HCT116 (cell line): ENCODE data around the gene GRIP1. TPM values are rescaled to one million over a fixed set of nuclear protein-coding genes. Genes with fewer than 3 reads are reported as not detected.

Source experiments
- ATAC-seq: fragments of 200-7000 bp; cut with Tn5 transposase; 2 replicates; pipeline ENCODE4 v1.9.1; 2020; ENCODE audit warnings: mild to moderate bottlenecking, moderate library complexity
- BruUV-seq: library from RNA; stranded (reverse); fragments of 400-500 nt; replicated peaks from 2 replicates; lab custom pipeline; 2021; lab: Mats Ljungman, UMichigan
- CTCF ChIA-PET: fragments of 300-600 bp; sonication (Branson Sonifier 250); formaldehyde crosslinking; loops from one replicate; lab custom pipeline; 2021; ENCODE audit warnings: antibody characterized with exemption; lab: Charles Lee
- POLR2A ChIA-PET: fragments of 300-600, 350-600 bp; sonication (Branson Sonifier 250); formaldehyde crosslinking; loops from one replicate; lab custom pipeline; 2021; ENCODE audit warnings: antibody characterized with exemption; lab: Charles Lee
- RAD21 ChIA-PET, 2 experiments: fragments of 300-600 bp; sonication (Branson Sonifier 250); formaldehyde crosslinking; loops; one replicate each; lab custom pipeline; 2023; ENCODE audit warnings: low total read pairs in 2 of 2; ENCODE audit not compliant: uncharacterized antibody in 2 of 2, unreplicated experiment in 2 of 2, low non-redundant PET in 1 of 2; lab: Charles Lee
- DNase-seq: peaks from one replicate; pipeline ENCODE4 v3.0.0-alpha.2; 2010; ENCODE audit warnings: low read depth, low spot score
- H2AFZ ChIP-seq: fragments of 200-600 bp; shearing (Covaris generic), sonication (generic); 2 replicates; pipeline ENCODE4 v1.6.1; 2017; ENCODE audit warnings: low read depth, mixed run types, mixed read lengths, antibody characterized with exemption, low read length; ENCODE audit not compliant: poor library complexity, severe bottlenecking
- H3K27ac ChIP-seq: 2 replicates; pipeline ENCODE4 v1.5.1; 2012; ENCODE audit warnings: low read depth, low read length
- H3K27me3 ChIP-seq: fragments of 200-600 bp; sonication (generic); 2 replicates; pipeline ENCODE4 v1.6.1; 2016; ENCODE audit warnings: mixed run types, low read length, mixed read lengths; ENCODE audit not compliant: insufficient read depth
- H3K36me3 ChIP-seq, 2 experiments: fragments of 200-500 bp in 1 of 2; fragments of 200-600 bp in 1 of 2; sonication (Bioruptor generic) in 1 of 2; sonication (generic) in 1 of 2; 2 replicates each; pipeline versions ENCODE4 v1.5.1 to v1.6.1; 2014 to 2016; ENCODE audit warnings: low read length in 2 of 2, inconsistent platforms in 1 of 2, mixed read lengths in 1 of 2, mixed run types in 1 of 2; ENCODE audit not compliant: insufficient read depth in 2 of 2, control insufficient read depth in 1 of 2
- H3K4me1 ChIP-seq, 2 experiments: fragments of 200-600 bp in 1 of 2; sonication (generic) in 1 of 2; 2 replicates each; pipeline versions ENCODE4 v1.5.1 to v1.6.1; 2012 to 2017; ENCODE audit warnings: low read length in 2 of 2, inconsistent platforms in 1 of 2, mild to moderate bottlenecking in 1 of 2, mixed read lengths in 1 of 2, mixed run types in 1 of 2, moderate library complexity in 1 of 2; ENCODE audit not compliant: insufficient read depth in 2 of 2, control insufficient read depth in 1 of 2
- H3K4me2 ChIP-seq: fragments of 200-600 bp; sonication (generic); 2 replicates; pipeline ENCODE4 v1.6.1; 2017; ENCODE audit warnings: mixed run types, low read length, mixed read lengths
- H3K4me3 ChIP-seq, 2 experiments: fragments of 200-600 bp in 1 of 2; sonication (generic) in 1 of 2; replicated peaks in 1 of 2; 2 replicates each; pipeline ENCODE4 v1.5.1; 2011 to 2016; ENCODE audit warnings: low read length in 2 of 2, control low read depth in 1 of 2, low read depth in 1 of 2, mild to moderate bottlenecking in 1 of 2, mixed read lengths in 1 of 2, mixed run types in 1 of 2
- H3K79me2 ChIP-seq: fragments of 200-600 bp; sonication (generic); 2 replicates; pipeline ENCODE4 v1.6.1; 2017; ENCODE audit warnings: mild to moderate bottlenecking, mixed run types, low read length, moderate library complexity, mixed read lengths; ENCODE audit not compliant: insufficient read depth
- H3K9ac ChIP-seq: fragments of 200-600 bp; sonication (generic); 2 replicates; pipeline ENCODE4 v1.6.1; 2016; ENCODE audit warnings: low read length, mixed read lengths
- H3K9me2 ChIP-seq: fragments of 200-600 bp; sonication (generic), shearing (Covaris generic); 2 replicates; pipeline ENCODE4 v1.6.1; 2017; ENCODE audit warnings: mixed run types, mild to moderate bottlenecking, moderate library complexity; ENCODE audit not compliant: insufficient read depth
- H3K9me3 ChIP-seq, 2 experiments: fragments of 200-500 bp in 1 of 2; fragments of 200-600 bp in 1 of 2; sonication (Bioruptor generic) in 1 of 2; sonication (generic) in 1 of 2; 2 replicates each; pipeline ENCODE4 v1.6.1; 2014 to 2017; ENCODE audit warnings: low read length in 2 of 2, mixed read lengths in 2 of 2, inconsistent platforms in 1 of 2, low read depth in 1 of 2, mild to moderate bottlenecking in 1 of 2, mixed run types in 1 of 2, moderate library complexity in 1 of 2; ENCODE audit not compliant: control insufficient read depth in 1 of 2, insufficient read depth in 1 of 2
- H4K20me1 ChIP-seq: fragments of 200-600 bp; sonication (generic), shearing (Covaris generic); 2 replicates; pipeline ENCODE4 v1.6.1; 2017; ENCODE audit warnings: mixed run types, mild to moderate bottlenecking, moderate library complexity; ENCODE audit not compliant: insufficient read depth
- CEBPB ChIP-seq: IDR thresholded peaks from 2 replicates; pipeline ENCODE4 v1.6.1; 2012; ENCODE audit warnings: low read depth
- EGR1 ChIP-seq: IDR thresholded peaks from 2 replicates; pipeline ENCODE4 v1.6.1; 2012; ENCODE audit warnings: low read depth
- POLR2AphosphoS5 ChIP-seq: IDR thresholded peaks from 2 replicates; pipeline ENCODE4 v1.6.1; 2011; ENCODE audit warnings: mild to moderate bottlenecking, low read depth, low read length, moderate library complexity
- SP1 ChIP-seq: IDR thresholded peaks from 2 replicates; pipeline ENCODE4 v1.6.1; 2012; ENCODE audit warnings: low read depth
- TCF7L2 ChIP-seq: IDR thresholded peaks from 2 replicates; pipeline ENCODE4 v1.7.0; 2011; ENCODE audit warnings: borderline replicate concordance, inconsistent platforms; ENCODE audit not compliant: insufficient read depth, insufficient read length; ENCODE audit errors: extremely low read depth
- YY1 ChIP-seq: IDR thresholded peaks from 2 replicates; pipeline ENCODE4 v1.6.1; 2011; ENCODE audit warnings: low read length, low read depth, moderate library complexity, mild to moderate bottlenecking; ENCODE audit not compliant: insufficient replicate concordance; ENCODE audit errors: extremely low read depth
- ZFX ChIP-seq: fragments of 450-650 bp; IDR thresholded peaks from 2 replicates; pipeline ENCODE4 v1.6.1; 2017
- ZNF274 ChIP-seq: fragments of 200-500 bp; sonication (Bioruptor generic); IDR thresholded peaks from 2 replicates; pipeline ENCODE4 v1.6.1; 2014; ENCODE audit warnings: mild to moderate bottlenecking, low read depth, low read length, inconsistent platforms
- intact Hi-C: fragments of 100-400 bp; cut with micrococcal nuclease; formaldehyde crosslinking; loops from 2 replicates; pipeline ENCODE4 v1.10.0; 2022
- total RNA-seq: library from RNA; stranded (reverse); gene quantifications from one replicate; pipeline ENCODE4 v1.2.1, GENCODE V29; 2021; ENCODE audit not compliant: unreplicated experiment
- TF ChIP-seq, protein P1 (sequence below): IDR thresholded peaks from 2 replicates; pipeline ENCODE4 v1.6.1; 2012
- TF ChIP-seq, protein P2 (sequence below): IDR thresholded peaks from 2 replicates; pipeline ENCODE4 v1.6.1; 2012
- TF ChIP-seq, protein P3 (sequence below): IDR thresholded peaks from 2 replicates; pipeline ENCODE4 v1.6.1; 2011; ENCODE audit warnings: mild to moderate bottlenecking, low read length, moderate library complexity; ENCODE audit not compliant: insufficient replicate concordance; ENCODE audit errors: extremely low read depth
- TF ChIP-seq, protein P4 (sequence below): IDR thresholded peaks from 2 replicates; pipeline ENCODE4 v1.6.1; 2012; ENCODE audit warnings: low read depth

GRIP1 gene
- total RNA-seq, 1 experiment from 2014 or later = not detected

DNA sequence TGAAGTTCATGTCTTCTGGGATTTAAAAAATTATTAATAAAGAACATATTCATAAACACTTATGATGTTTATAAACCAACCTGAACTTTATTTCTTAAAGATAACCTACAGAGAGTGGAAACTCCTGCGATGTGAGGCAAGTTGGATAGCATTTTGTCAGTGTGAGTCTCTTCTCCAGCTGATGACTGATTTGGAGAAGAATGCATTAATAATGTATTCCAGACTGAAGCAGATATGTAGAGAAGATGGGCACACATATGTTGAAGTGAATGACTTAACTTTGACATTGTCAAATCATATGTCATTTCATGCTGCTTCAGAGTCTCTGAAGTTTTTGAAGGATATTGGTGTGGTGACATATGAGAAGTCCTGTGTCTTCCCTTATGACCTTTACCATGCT is 369.3 kb downstream of the GRIP1 start:
- Histone ChIP-seq H3K9me2 (no peaks in the 10 kb centered on the region; the same call in 1 of the 2 replicates), H3K4me1 (no peaks in the 10 kb centered on the region), H3K27me3 (no peaks in the 10 kb centered on the region), H3K4me2 (no peak overlapping the region), H3K9ac (no peak overlapping the region), H3K79me2 (no peaks in the 10 kb centered on the region), H4K20me1 (no peaks in the 10 kb centered on the region), H2AFZ (no peak overlapping the region), H3K27ac (no peak overlapping the region), H3K4me3 (no peak overlapping the region), H3K9me3 (no peaks in the 10 kb centered on the region), H3K36me3 (peaks cover 4 to 10% of the 10 kb centered on the region in 2 experiments; a peak in 2 of 4 replicates)
- TF ChIP-seq, protein P1, sequence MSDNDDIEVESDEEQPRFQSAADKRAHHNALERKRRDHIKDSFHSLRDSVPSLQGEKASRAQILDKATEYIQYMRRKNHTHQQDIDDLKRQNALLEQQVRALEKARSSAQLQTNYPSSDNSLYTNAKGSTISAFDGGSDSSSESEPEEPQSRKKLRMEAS = no peak
- no peak for TF ChIP-seq EGR1
- TF ChIP-seq ZNF274 = no peak
- no peak for TF ChIP-seq CEBPB
- TF ChIP-seq, protein P2, sequence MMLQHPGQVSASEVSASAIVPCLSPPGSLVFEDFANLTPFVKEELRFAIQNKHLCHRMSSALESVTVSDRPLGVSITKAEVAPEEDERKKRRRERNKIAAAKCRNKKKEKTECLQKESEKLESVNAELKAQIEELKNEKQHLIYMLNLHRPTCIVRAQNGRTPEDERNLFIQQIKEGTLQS = no peak
- TF ChIP-seq YY1 = no peak
- TF ChIP-seq POLR2AphosphoS5 = no peak
- no peak for TF ChIP-seq SP1
- TF ChIP-seq, protein P3, sequence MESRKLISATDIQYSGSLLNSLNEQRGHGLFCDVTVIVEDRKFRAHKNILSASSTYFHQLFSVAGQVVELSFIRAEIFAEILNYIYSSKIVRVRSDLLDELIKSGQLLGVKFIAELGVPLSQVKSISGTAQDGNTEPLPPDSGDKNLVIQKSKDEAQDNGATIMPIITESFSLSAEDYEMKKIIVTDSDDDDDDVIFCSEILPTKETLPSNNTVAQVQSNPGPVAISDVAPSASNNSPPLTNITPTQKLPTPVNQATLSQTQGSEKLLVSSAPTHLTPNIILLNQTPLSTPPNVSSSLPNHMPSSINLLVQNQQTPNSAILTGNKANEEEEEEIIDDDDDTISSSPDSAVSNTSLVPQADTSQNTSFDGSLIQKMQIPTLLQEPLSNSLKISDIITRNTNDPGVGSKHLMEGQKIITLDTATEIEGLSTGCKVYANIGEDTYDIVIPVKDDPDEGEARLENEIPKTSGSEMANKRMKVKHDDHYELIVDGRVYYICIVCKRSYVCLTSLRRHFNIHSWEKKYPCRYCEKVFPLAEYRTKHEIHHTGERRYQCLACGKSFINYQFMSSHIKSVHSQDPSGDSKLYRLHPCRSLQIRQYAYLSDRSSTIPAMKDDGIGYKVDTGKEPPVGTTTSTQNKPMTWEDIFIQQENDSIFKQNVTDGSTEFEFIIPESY = no peak
- no peak for TF ChIP-seq TCF7L2
- TF ChIP-seq, protein P4, sequence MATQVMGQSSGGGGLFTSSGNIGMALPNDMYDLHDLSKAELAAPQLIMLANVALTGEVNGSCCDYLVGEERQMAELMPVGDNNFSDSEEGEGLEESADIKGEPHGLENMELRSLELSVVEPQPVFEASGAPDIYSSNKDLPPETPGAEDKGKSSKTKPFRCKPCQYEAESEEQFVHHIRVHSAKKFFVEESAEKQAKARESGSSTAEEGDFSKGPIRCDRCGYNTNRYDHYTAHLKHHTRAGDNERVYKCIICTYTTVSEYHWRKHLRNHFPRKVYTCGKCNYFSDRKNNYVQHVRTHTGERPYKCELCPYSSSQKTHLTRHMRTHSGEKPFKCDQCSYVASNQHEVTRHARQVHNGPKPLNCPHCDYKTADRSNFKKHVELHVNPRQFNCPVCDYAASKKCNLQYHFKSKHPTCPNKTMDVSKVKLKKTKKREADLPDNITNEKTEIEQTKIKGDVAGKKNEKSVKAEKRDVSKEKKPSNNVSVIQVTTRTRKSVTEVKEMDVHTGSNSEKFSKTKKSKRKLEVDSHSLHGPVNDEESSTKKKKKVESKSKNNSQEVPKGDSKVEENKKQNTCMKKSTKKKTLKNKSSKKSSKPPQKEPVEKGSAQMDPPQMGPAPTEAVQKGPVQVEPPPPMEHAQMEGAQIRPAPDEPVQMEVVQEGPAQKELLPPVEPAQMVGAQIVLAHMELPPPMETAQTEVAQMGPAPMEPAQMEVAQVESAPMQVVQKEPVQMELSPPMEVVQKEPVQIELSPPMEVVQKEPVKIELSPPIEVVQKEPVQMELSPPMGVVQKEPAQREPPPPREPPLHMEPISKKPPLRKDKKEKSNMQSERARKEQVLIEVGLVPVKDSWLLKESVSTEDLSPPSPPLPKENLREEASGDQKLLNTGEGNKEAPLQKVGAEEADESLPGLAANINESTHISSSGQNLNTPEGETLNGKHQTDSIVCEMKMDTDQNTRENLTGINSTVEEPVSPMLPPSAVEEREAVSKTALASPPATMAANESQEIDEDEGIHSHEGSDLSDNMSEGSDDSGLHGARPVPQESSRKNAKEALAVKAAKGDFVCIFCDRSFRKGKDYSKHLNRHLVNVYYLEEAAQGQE = no peak
- TF ChIP-seq ZFX = no peak
- ATAC-seq (no peak), DNase-seq (no peak)
- intact Hi-C loops = no loop called here
- ChIA-PET POLR2A (no interaction called here), CTCF (no interaction called here), RAD21 (no interaction called here)
- BruUV-seq = no TSS peak
